Activated T-cell treated with anti-CD3 and anti-CD28 coated beads for 48 hours (primary cell): ENCODE measurements around the gene DUSP8.

ENCODE experiments used
- DNase-seq: peaks from one replicate; pipeline ENCODE4 v3.0.0-alpha.2; 2020; ENCODE audit warnings: low read depth

The DUSP8 gene

GRCh38 chr11:1532014-1532586, 40.0 kb downstream of the DUSP8 start:
- DNase-seq, result no peak

- no peak for DNase-seq
Measured at GRCh38 chr11:1531449-1532013, 40.5 kb downstream of the DUSP8 start.

- DNase-seq, result no peak
Measured at GRCh38 chr11:1530686-1531448, 41.2 kb downstream of the DUSP8 start.

- no peak for DNase-seq
Measured at GRCh38 chr11:1529774-1530173, 42.3 kb downstream of the DUSP8 start.

- DNase-seq, result no peak
Measured at GRCh38 chr11:1529286-1529685, 42.8 kb downstream of the DUSP8 start.

- DNase-seq, result no peak
Measured at GRCh38 chr11:1528710-1529109, 43.4 kb downstream of the DUSP8 start.

- DNase-seq, result no peak
Measured at GRCh38 chr11:1526785-1527184, 45.3 kb downstream of the DUSP8 start.

GRCh38 chr11:1523779-1524178, 48.3 kb downstream of the DUSP8 start:
- DNase-seq, result no peak

GRCh38 chr11:1523077-1523476, 49.0 kb downstream of the DUSP8 start:
- DNase-seq, result no peak

- DNase-seq, result no peak
Measured at GRCh38 chr11:1522081-1522424, 50.0 kb downstream of the DUSP8 start.

GRCh38 chr11:1521382-1522080, 50.5 kb downstream of the DUSP8 start:
- no peak for DNase-seq

- no peak for DNase-seq
Measured at GRCh38 chr11:1520663-1521267, 51.3 kb downstream of the DUSP8 start.

GRCh38 chr11:1520209-1520662, 51.8 kb downstream of the DUSP8 start:
- no peak for DNase-seq

- DNase-seq, result no peak
Measured at GRCh38 chr11:1519028-1520010, 52.8 kb downstream of the DUSP8 start.

- DNase-seq, result no peak
Measured at GRCh38 chr11:1518301-1518700, 53.8 kb downstream of the DUSP8 start.

GRCh38 chr11:1517117-1518005, 54.7 kb downstream of the DUSP8 start:
- DNase-seq, result no peak

- DNase-seq, result no peak
Measured at GRCh38 chr11:1516273-1517067, 55.6 kb downstream of the DUSP8 start.

GRCh38 chr11:1515082-1516060, 56.7 kb downstream of the DUSP8 start:
- peak; percentile 71 for DNase-seq
